Activated naive CD8-positive, alpha-beta T cell treated with anti-CD3 and anti-CD28 coated beads, Interleukin-2, amount 50 U/mL, for 16 hours (primary cell): Measurements from ENCODE around the gene TMC7.

Experiments
- DNase-seq: peaks from one replicate; pipeline ENCODE4 v3.0.0-alpha.2; 2020; ENCODE audit warnings: low read depth, low spot score

Gene TMC7

DNA sequence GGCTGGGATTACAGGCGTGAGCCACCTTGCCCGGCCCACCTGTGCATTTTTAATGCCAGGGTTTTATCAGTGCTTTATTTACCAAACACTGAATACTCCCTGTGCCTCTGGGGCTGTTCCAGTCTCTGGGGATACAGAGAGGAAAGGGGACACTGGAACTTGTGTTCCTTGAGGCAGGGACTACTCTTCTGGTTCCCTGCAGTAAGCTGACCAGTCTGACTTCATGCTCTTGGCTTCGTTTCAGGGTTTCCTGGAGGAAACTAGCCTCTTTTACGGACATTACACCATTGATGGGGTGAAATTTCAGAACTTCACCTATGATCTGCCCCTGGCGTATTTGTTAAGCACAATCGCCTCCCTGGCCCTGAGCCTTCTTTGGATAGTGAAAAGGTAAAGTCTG is 46.2 kb downstream of the TMC7 start:
- no peak for DNase-seq

DNA sequence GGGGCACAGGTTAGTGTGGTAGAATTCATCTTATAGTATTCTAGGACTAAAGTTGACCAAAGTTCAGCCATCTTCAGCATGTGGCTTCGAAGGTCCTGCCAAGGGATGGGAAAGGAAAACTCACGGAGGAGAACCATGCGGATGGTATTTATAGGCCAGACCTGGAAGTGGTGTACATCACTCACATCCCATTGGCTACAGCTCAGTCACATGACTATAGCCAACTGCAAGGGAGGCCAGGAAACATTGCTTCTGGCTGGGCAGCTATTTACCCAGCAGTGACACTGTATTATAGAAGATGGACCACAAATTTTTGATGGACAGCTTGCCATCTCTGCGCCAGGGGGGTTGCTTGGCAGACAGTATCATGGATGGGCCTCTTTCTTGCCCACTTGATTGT is 48.0 kb downstream of the TMC7 start:
- DNase-seq = no peak

DNA sequence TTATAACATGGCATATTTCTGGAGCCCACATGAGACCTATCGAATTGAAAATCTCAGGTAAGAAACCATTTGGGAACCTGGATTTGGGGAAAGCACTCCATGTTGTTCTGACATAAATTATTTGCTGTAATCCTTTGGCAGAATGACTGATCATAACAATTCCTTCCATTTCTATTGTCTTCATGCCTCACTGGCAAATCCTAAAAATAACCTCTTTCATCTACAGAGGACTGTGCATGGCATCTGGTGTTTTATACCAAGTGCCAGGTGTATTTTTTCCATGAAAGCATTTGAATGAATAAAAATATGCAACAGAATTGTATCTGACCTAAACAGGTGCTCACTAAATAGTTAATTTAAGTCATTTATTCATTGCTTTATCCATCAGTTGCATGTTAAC is 50.0 kb downstream of the TMC7 start:
- DNase-seq = no peak

GRCh38 chr16:19040400-19040799 is 56.7 kb downstream of the TMC7 start:
- DNase-seq = no peak

GRCh38 chr16:19044769-19045168 is 61.0 kb downstream of the TMC7 start:
- DNase-seq = no peak

- no peak for DNase-seq
Observed at GRCh38 chr16:19046062-19046461, 62.3 kb downstream of the TMC7 start.

GRCh38 chr16:19062706-19063105 is 79.0 kb downstream of the TMC7 start:
- no peak for DNase-seq

GRCh38 chr16:19066988-19067348 is 83.2 kb downstream of the TMC7 start:
- no peak for DNase-seq

DNA sequence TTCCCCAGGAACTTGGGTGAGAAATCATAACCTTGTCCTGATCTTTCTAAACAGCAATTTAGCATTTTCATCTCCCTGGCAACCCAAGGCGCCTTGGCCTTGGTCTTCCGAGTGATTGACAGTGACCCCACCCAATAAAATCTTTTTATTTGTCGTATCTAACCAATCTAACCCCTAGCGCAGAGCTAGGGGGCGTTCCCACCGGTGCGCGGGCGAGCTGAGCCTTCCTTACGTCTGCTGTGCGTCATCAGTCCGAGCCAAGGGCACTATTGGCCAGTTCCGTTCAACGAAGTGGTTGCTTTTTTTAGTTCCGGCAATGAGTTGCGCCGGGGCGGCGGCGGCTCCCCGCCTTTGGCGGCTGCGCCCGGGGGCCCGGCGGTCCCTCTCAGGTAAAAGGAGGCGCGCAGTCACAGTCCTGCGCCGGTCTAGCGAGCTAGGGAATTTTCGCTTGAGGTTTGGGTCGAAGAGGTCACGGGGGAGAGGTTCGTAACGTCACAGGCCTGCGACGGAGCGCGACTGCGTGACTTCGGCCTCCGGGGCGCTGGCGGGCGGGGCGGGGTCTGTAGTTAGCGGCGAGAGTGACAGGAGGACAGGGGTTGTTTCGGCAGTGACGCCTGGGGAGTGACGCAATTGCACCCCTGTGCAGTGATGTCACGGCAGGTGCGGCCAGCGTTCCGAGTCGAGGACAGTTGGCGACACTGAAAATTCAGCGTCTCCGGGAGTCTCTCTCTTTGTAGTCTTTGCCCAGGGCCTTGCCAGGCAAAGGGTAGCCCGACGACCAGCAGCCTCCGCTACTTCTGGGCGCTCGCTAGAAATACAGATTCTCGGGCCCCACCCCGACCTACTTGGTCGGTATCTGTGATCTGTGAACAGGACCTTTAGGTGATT is 83.9 kb downstream of the TMC7 start, which contains the start of gene COQ7:
Gene COQ7 (plus strand): TSS at position 266 of the 888 bp plus-strand sequence. CDS start 51 bp downstream, at position 317.
- DNase-seq = peak; percentile 99

DNA sequence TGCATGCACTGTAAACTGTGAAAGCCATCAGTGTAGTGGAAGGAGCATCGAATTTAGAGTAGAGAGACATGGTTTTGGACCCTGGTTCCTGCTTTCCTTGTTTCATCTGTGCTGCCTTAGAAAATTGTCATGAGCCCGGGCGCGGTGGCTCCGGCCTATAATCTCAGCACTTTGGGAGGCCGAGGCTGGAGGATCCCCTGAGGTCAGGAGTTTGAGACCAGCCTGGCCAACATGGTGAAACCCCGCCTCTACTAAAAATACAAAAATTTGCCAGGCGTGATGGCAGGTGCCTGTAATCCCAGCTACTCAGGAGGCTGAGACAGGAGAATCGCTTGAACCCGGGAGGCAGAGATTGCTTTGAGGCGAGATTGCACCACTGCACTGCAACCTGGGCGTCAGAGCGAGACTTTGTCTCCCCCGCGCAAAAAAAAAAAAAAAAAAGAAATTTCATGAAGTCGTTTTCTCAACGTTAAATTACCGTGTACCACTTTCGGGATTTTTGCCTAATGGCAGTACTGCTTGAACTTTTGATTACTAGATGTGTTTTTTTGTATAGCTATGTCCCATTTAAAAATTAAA is 84.6 kb downstream of the TMC7 start:
- no peak for DNase-seq

- no peak for DNase-seq
Observed at GRCh38 chr16:19071811-19072777, 88.4 kb downstream of the TMC7 start.

- DNase-seq = no peak
Observed at GRCh38 chr16:19073344-19073743, 89.6 kb downstream of the TMC7 start.

DNA sequence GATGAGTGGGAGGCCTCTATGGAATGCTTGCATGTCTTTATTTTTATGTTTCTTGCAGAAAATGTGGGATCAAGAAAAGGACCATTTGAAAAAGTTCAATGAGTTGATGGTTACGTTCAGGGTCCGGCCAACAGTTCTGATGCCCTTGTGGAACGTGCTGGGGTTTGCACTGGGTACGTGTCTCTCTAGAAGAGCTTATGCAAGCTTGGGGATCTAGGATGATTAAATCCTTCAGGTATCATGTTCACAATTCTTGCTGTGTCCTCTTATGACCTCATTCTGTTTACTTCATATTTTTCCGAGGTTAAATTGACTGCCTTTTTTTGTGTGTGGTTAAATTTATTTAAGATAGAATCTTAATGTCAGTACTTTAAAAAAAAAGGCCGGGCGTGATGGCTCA is 90.1 kb downstream of the TMC7 start:
- DNase-seq = no peak

- DNase-seq = no peak
Observed at GRCh38 chr16:19075511-19075910, 91.8 kb downstream of the TMC7 start.

GRCh38 chr16:19077879-19078278 is 94.1 kb downstream of the TMC7 start:
- DNase-seq = no peak

DNA sequence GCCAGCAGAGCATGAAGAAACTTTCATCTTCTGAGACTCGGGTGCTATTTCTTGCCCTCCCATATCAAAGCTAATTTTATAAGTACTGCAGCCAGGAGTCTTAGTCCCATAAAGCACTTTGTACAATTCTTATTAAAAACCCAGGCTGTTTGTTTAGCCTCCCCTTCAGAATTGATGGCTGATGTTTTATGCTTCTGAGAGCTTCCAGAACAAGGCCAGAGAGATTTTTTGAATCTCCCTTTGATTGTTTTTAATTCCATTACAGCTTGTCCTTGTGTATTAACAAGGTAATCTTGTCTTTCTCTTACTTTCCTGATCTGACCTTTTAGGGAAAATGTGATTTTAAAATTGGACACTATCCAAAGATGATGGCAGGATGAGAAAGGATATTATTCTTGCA is 99.9 kb downstream of the TMC7 start:
- no peak for DNase-seq

GRCh38 chr16:19084139-19084538 is 100.4 kb downstream of the TMC7 start:
- no peak for DNase-seq

DNA sequence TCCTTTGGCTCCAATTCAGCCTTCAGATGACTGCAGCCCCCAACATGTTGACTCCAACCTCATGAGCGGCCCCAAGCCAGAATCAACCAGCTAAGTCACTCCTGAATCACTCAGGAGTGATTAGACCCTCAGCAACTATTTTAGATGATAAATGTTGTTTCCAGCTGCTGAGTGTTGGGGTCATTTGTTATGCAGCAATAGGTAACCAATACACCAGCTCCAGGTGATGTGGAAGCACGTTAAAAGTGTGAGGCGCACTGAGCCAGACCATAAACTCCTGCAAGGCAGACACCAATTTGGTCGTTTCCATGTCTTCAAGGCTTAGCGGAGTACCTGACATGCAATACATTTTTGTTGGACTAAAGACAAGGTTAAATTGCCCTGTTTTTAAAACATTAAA is 101.1 kb downstream of the TMC7 start:
- DNase-seq = no peak

GRCh38 chr16:19085679-19086200 is 102.0 kb downstream of the TMC7 start:
- no peak for DNase-seq

DNA sequence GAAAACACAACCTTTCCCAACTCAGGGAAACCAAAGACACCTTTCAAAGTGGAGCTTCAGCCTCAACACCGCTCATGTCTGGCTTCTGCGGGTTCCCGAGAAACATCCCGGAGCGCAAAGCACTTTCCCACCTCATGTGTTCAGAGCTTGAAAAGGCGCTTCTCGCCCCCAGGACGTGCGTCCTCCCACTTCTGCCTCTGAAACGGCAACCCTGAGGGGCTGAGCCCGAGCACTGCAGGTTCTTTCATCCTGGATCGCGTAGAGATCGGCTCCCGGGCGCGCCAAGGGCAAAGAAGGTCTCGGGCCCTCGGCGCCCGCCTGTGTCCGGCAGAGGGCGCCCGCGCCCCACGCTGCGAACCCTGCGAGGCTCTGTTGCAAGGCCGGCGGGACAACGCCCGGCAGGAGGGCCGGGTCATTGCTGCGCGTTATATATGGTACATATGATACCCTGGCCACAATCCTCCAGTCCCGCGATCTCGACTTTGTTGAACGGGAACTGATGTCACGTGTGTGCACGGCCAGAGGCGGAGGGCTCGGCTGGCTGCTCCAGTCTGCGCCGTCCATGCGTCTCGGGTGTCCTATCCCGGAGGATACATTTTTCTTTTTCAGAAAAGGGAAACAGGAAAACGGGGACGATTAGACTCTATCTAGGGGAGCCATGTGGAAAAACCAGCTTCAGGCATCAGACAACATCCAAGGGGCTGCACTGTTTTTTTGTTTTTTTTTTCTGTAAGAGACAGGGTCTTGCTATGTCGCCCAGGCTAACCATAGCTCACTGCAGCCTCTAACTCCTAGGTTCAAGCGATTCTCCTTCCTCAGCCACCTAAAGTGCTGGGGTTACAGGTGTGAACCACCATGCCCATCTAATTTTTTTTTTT is 102.8 kb downstream of the TMC7 start:
- DNase-seq = peak; percentile 49
